ENCODE data around the gene PEAK3.

DNA sequence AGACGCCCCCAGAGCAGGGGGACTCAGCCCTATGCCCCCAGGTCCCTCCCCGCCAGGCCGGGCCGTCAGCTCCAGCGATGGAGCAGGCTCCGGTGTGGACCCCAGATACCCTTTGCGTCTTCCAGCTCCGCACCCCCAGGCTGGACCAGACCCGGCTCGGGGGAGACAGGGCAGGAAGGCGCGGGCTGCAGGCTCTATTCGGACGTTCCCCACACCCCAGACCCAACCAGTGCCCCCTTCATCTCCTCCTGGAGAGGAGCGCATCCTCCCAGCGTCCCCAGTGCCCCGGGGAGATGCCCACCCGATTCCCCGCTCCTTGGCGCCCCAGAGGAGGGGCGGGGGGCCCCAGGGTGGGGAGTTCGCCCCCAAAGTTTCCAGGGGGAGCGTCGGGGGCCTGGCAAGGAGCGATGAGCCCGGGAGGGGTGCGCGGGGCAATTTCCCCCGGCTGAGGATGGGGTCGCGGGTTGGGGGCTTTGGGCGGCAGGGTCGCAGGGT, 25.6 kb upstream of the PEAK3 start:
- peak; percentile 13 for TF ChIP-seq EZH2 (IDR thresholded peaks at IDR 0.05; ENCODE audit: low read length, missing control alignments)
- TF ChIP-seq CTCF (conservative IDR thresholded peaks at IDR 0.05 in 1 of 2, IDR thresholded peaks at IDR 0.05 in 1 of 2; ENCODE audit: low read depth in 1 of 2, low read length in 2 of 2), result no peak
